H1 (cell line): ENCODE results near the gene ERP44.

Source experiments
- BRCA1 ChIP-seq: IDR thresholded peaks from 2 replicates; pipeline ENCODE4 v1.6.1; 2012; ENCODE audit warnings: low read depth, low read length, improper control_type of control experiment
- EZH2 ChIP-seq: fragments of 200-600 bp; sonication (generic); IDR thresholded peaks from 2 replicates; pipeline ENCODE4 v1.7.1; 2012; ENCODE audit warnings: low read depth, mild to moderate bottlenecking, moderate library complexity, low read length, inconsistent platforms; ENCODE audit not compliant: severe bottlenecking
- POLR2AphosphoS5 ChIP-seq: IDR thresholded peaks from 2 replicates; pipeline ENCODE4 v1.6.1; 2011; ENCODE audit warnings: low read depth, low read length
- RAD21 ChIP-seq, 2 experiments: IDR thresholded peaks in 1 of 2; conservative IDR thresholded peaks in 1 of 2; 2 replicates each; pipeline ENCODE4 v1.6.1; 2011; ENCODE audit warnings: low read depth in 2 of 2, low read length in 2 of 2, improper control_type of control experiment in 1 of 2, inconsistent platforms in 1 of 2, mild to moderate bottlenecking in 1 of 2, moderate library complexity in 1 of 2
- RFX5 ChIP-seq: IDR thresholded peaks from 2 replicates; pipeline ENCODE4 v1.6.1; 2011; ENCODE audit warnings: low read depth, low read length, improper control_type of control experiment, borderline replicate concordance
- RNF2 ChIP-seq: fragments of 200-900, 300-1000 bp; sonication (generic); IDR thresholded peaks from 2 replicates; pipeline ENCODE4 v1.7.1; 2016; ENCODE audit warnings: borderline replicate concordance, low read depth, mild to moderate bottlenecking, antibody characterized with exemption, low read length; ENCODE audit not compliant: poor library complexity, severe bottlenecking; ENCODE audit errors: missing control alignments
- SUZ12 ChIP-seq: fragments of 200-600 bp; sonication (generic); IDR thresholded peaks from 2 replicates; pipeline ENCODE4 v1.6.1; 2012; ENCODE audit warnings: mild to moderate bottlenecking, inconsistent platforms, low read length, moderate library complexity, mixed read lengths
- TF ChIP-seq, protein P1 (sequence below), 3 experiments: IDR thresholded peaks; 1 replicate in 2 of 3; 2 replicates in 1 of 3; pipeline versions ENCODE4 v1.5.1 to v1.6.1; 2011; ENCODE audit warnings: low read length in 3 of 3, mild to moderate bottlenecking in 3 of 3, inconsistent platforms in 2 of 3, low read depth in 1 of 3, moderate library complexity in 1 of 3; ENCODE audit not compliant: insufficient read depth in 1 of 3; ENCODE audit errors: control extremely low read depth in 1 of 3
- TF ChIP-seq, protein P2 (sequence below): IDR thresholded peaks from 2 replicates; pipeline ENCODE4 v1.6.1; 2011; ENCODE audit warnings: low read depth, mild to moderate bottlenecking, low read length; ENCODE audit not compliant: insufficient read depth

DNA sequence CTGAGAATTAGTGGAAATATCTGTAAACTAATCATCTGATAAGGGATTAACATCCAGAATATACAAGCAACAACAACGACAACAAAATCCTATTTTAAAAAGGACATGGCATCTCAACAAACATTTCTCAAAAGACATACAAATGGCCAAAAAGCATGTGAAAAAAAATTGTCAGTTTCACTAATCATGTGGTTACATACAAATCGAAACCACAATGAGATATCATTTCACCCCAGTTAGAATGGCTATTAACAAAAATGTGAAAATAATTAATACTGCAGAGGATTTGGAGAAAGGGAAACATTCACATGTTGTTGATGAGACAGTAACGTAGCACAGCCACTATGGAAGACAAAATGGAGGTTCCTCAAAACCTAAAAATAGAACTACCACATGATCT is 69.5 kb downstream of the ERP44 start:
- TF ChIP-seq RFX5 (no peak), RNF2 (no peak), POLR2AphosphoS5 (no peak), SUZ12 (no peak), RAD21 (IDR thresholded peaks at IDR 0.05 in 1 of 2, conservative IDR thresholded peaks at IDR 0.05 in 1 of 2; ENCODE audit: low read depth in 2 of 2, low read length in 2 of 2) (no peak), BRCA1 (no peak), EZH2 (no peak)
- TF ChIP-seq, protein P1, sequence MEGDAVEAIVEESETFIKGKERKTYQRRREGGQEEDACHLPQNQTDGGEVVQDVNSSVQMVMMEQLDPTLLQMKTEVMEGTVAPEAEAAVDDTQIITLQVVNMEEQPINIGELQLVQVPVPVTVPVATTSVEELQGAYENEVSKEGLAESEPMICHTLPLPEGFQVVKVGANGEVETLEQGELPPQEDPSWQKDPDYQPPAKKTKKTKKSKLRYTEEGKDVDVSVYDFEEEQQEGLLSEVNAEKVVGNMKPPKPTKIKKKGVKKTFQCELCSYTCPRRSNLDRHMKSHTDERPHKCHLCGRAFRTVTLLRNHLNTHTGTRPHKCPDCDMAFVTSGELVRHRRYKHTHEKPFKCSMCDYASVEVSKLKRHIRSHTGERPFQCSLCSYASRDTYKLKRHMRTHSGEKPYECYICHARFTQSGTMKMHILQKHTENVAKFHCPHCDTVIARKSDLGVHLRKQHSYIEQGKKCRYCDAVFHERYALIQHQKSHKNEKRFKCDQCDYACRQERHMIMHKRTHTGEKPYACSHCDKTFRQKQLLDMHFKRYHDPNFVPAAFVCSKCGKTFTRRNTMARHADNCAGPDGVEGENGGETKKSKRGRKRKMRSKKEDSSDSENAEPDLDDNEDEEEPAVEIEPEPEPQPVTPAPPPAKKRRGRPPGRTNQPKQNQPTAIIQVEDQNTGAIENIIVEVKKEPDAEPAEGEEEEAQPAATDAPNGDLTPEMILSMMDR (IDR thresholded peaks at IDR 0.05; ENCODE audit: control extremely low read depth in 1 of 3, insufficient read depth in 1 of 3, low read depth in 1 of 3, low read length in 3 of 3), result no peak
- TF ChIP-seq, protein P2, sequence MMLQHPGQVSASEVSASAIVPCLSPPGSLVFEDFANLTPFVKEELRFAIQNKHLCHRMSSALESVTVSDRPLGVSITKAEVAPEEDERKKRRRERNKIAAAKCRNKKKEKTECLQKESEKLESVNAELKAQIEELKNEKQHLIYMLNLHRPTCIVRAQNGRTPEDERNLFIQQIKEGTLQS, result no peak
